ENCODE data around the gene CPED1. TPM values are rescaled to one million over a fixed set of nuclear protein-coding genes. Genes with fewer than 3 reads are reported as not detected.
"Not testable (repeated sequence)": the region's sequence is repeated elsewhere in the genome, so short reads cannot be mapped to it uniquely, and the experiment has no call there.

The CPED1 gene
- total RNA-seq, 1 donor from 2014 or later: 32.3 TPM

GRCh38 chr7:121097577-121097976 is 109.1 kb downstream of the CPED1 start:
- no peak for DNase-seq

GRCh38 chr7:121099572-121099971 is 111.1 kb downstream of the CPED1 start:
- no peak for DNase-seq

- no peak for DNase-seq
Observed at GRCh38 chr7:121101083-121101482, 112.6 kb downstream of the CPED1 start.

GRCh38 chr7:121101621-121102020 is 113.1 kb downstream of the CPED1 start:
- DNase-seq: no peak

GRCh38 chr7:121102619-121103018 is 114.1 kb downstream of the CPED1 start:
- no peak for DNase-seq

GRCh38 chr7:121103086-121103485 is 114.6 kb downstream of the CPED1 start:
- DNase-seq: no peak

GRCh38 chr7:121103579-121103978 is 115.1 kb downstream of the CPED1 start:
- no peak for DNase-seq

- peak; percentile 15 for DNase-seq
Observed at GRCh38 chr7:121105262-121105661, 116.8 kb downstream of the CPED1 start.

GRCh38 chr7:121107923-121108498 is 119.5 kb downstream of the CPED1 start:
- peak; percentile 83 for DNase-seq

GRCh38 chr7:121109145-121109544 is 120.6 kb downstream of the CPED1 start:
- no peak for DNase-seq

GRCh38 chr7:121113288-121113687 is 124.8 kb downstream of the CPED1 start:
- DNase-seq: no peak

GRCh38 chr7:121116396-121116795 is 127.9 kb downstream of the CPED1 start:
- DNase-seq: no peak

- no peak for DNase-seq
Observed at GRCh38 chr7:121119047-121119446, 130.5 kb downstream of the CPED1 start.

GRCh38 chr7:121123032-121123431 is 134.5 kb downstream of the CPED1 start:
- no peak for DNase-seq

- not testable (repeated sequence) for DNase-seq
Observed at GRCh38 chr7:121125454-121125853, 136.9 kb downstream of the CPED1 start.

- no peak for DNase-seq
Observed at GRCh38 chr7:121126201-121126600, 137.7 kb downstream of the CPED1 start.

GRCh38 chr7:121126801-121127534 is 138.5 kb downstream of the CPED1 start:
- peak; percentile 37 for DNase-seq

GRCh38 chr7:121132940-121133339 is 144.4 kb downstream of the CPED1 start:
- DNase-seq: no peak

GRCh38 chr7:121133444-121133843 is 144.9 kb downstream of the CPED1 start:
- DNase-seq: no peak

GRCh38 chr7:121137580-121137979 is 149.1 kb downstream of the CPED1 start:
- DNase-seq: no peak

GRCh38 chr7:121138262-121138933 is 149.9 kb downstream of the CPED1 start:
- peak; percentile 28 for DNase-seq

- DNase-seq: no peak
Observed at GRCh38 chr7:121139427-121139826, 150.9 kb downstream of the CPED1 start.

GRCh38 chr7:121140790-121141189 is 152.3 kb downstream of the CPED1 start:
- no peak for DNase-seq
